ENCODE data around the gene LAP3.

The LAP3 gene

DNA sequence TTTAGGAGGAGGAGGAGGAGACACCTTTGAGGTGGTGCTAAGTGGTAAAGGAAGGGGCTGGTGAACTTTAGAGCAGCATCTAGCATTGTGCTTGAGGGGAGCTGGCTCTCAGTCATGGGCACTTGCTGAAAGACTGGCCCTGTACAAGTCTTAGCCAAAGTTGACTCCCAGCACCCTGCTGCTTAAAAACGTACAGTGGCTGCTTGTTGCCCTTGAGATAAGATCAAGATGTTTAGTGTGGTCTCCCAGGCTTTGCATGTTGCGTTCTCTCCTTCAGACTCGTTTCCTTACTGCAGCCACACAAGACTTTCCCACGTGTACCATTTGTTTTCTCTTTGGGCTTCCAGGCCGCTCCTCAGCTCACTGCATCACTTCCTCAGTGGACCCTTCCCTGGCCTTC, 39.3 kb downstream of the LAP3 start:
- DNase-seq (ENCODE audit: low read depth in 2 of 2, low spot score in 1 of 2): no peak

- DNase-seq (ENCODE audit: low read depth in 2 of 2, low spot score in 1 of 2): no peak
Measured at GRCh38 chr4:17618926-17619325, 41.9 kb downstream of the LAP3 start.

GRCh38 chr4:17619416-17620105, 42.6 kb downstream of the LAP3 start:
- no peak for DNase-seq (ENCODE audit: low read depth in 2 of 2, low spot score in 1 of 2)

DNA sequence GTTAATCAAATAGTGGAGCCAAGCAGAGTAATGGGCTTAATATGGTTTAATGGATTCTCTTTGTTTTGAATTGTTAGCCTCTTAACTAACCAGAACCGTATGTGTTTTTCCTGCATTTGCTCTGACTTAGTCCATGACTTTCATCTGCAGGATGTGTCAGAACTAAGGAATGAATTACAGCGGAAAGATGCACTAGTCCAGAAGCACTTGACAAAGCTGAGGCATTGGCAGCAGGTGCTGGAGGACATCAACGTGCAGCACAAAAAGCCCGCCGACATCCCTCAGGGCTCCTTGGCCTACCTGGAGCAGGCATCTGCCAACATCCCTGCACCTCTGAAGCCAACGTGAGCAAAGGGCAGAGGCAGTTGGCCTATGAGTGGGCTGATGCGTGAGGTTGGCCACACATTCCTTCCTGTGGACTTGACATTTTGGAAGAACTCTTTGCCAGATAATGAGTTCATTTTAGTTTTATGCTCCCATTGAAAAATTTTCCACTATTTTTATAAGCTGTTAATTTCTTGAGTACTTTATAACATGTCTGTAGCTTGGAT, 46.5 kb downstream of the LAP3 start:
- no peak for DNase-seq (ENCODE audit: low read depth in 2 of 2, low spot score in 1 of 2)

GRCh38 chr4:17624821-17625220, 47.8 kb downstream of the LAP3 start:
- no peak for DNase-seq (ENCODE audit: low read depth in 2 of 2, low spot score in 1 of 2)

GRCh38 chr4:17630228-17630627, 53.2 kb downstream of the LAP3 start:
- no peak for DNase-seq (ENCODE audit: low read depth in 2 of 2, low spot score in 1 of 2)

- DNase-seq (ENCODE audit: low read depth in 2 of 2, low spot score in 1 of 2): no peak
Measured at GRCh38 chr4:17633600-17633999, 56.6 kb downstream of the LAP3 start.

DNA sequence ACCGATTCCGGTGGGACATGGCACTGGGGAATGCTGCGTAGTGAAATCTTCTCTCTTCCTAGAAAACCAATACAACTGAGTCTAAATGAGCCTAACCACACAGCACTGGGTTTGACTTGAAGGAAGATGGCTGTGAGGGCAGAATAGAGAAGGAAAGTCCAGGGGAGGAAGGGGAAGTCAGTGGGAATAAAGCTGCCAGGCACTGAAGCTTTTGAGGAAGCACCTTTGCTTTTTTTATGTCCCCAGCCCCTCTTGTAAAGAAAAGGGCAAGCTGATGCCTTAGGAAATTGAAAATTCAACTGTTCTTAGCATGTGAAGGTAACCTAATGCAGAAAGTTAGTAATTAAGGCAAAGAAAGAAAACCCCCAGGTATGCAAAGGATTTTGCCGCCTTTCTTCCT, 58.1 kb downstream of the LAP3 start:
- DNase-seq (ENCODE audit: low read depth in 2 of 2, low spot score in 1 of 2): no peak

DNA sequence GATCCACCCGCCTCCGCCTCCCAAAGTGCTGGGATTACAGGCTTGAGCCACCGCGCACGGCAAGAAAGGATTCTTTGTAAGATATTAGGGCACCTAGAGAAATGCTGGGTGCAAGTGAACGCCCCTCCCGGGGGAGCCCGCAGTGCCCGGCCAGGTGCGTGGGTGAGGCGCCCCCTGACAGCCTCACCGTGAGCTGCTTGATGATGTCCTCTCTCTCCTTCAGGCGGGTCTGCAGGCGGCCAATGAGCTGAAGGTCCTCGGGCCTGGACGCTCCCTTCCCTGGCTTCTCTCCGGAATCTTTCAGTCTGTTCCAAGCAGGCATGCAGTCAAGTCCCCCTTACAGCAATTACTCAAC, 59.3 kb downstream of the LAP3 start:
- no peak for DNase-seq (ENCODE audit: low read depth in 2 of 2, low spot score in 1 of 2)

- DNase-seq (ENCODE audit: low read depth in 2 of 2, low spot score in 1 of 2): peak; percentile 42 to 49
Measured at GRCh38 chr4:17636696-17637622, 60.0 kb downstream of the LAP3 start.

DNA sequence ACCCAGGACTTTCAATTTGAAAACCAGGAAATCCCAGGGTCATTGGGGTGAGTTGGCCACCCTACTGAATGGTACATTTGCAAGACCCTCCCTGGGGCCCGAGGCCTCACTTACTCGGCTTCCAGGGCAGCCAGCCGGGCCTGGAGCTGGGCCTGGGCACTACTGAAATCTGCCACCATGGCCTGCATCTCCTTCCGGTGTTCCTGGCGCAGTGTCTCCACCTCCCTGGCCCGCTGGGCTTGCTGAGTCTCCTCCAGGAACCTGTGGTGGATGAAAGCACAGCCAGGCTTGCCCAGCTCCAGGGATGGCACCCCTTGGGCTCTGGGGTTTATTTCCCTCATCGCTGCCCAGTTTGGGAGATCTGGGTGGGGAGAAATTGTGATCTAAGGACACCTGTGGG, 62.1 kb downstream of the LAP3 start:
- DNase-seq (ENCODE audit: low read depth in 2 of 2, low spot score in 1 of 2): no peak

DNA sequence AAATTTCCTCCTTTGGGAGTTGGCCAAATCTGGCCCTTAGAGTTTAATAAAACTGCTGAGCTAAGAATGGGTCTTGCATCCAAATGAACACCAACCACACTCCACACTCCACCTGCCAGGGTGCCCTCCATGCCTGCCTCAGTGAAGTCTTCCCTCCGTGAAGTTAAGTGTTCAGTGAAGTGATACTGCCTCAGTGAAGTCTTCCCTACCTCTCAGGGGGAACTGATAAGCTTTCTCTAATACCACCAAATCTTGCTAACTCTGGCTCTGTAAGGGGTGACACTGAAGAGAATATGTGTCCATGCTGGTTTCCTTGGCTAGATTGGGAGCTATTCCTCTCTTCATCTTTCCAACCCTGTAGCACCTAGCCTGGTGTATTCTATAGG, 65.4 kb downstream of the LAP3 start:
- DNase-seq (ENCODE audit: low read depth in 2 of 2, low spot score in 1 of 2): no peak

GRCh38 chr4:17646693-17647092, 69.7 kb downstream of the LAP3 start:
- no peak for DNase-seq (ENCODE audit: low read depth in 2 of 2, low spot score in 1 of 2)

DNA sequence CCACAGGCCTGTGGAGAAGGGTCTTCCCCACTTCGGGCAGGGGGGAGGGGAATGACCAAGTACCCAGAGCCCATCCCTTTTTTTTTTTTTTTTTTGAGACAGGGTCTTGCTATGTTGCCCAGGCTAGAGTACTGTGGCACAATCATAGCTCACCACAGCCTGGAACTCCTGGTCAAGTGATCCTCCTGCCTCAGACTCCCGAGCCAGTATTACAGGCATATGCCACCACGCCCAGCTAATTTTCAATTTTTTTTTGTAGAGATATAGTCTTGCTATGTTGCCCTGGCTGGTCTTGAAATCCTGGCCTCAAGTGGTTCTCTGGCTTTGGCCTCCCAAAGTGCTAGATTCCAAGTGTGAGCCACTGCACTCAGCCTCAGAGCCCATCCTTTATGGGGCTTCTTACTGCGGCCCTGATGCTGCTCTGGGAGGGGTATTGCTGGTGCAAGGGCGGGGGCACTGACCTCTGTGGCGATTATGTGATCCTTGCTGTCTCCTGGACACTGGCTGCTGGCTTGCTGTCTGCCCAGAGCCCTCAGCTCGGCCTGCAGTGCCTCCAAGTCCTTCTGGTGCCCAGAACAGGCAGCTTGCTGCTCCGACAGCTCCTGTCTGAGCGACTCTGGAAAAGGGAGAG, 70.3 kb downstream of the LAP3 start:
- no peak for DNase-seq (ENCODE audit: low read depth in 2 of 2, low spot score in 1 of 2)

DNA sequence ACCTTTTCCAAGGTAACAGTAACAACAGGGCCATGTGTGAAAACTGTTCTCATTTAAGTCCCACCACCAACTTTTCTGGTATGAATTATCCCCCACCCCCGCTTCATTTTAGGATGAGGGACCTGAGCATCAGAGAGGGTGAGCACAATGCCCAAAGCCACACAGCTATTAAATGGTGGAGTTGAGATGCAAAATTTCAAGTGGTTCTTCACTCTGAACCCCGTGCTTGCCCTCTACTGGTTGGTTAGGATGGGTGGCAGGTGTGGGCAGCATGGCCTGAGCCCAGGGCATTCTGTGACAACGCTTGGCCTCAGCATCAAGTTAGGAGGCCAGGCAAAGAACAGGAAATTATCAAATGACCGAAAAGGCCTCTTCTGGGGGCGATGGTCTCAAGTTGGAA, 70.9 kb downstream of the LAP3 start:
- DNase-seq (ENCODE audit: low read depth in 2 of 2, low spot score in 1 of 2): no peak

- DNase-seq (ENCODE audit: low read depth in 2 of 2, low spot score in 1 of 2): no peak
Measured at GRCh38 chr4:17650406-17650805, 73.4 kb downstream of the LAP3 start.

GRCh38 chr4:17654701-17655100, 77.7 kb downstream of the LAP3 start:
- no peak for DNase-seq (ENCODE audit: low read depth in 2 of 2, low spot score in 1 of 2)

DNA sequence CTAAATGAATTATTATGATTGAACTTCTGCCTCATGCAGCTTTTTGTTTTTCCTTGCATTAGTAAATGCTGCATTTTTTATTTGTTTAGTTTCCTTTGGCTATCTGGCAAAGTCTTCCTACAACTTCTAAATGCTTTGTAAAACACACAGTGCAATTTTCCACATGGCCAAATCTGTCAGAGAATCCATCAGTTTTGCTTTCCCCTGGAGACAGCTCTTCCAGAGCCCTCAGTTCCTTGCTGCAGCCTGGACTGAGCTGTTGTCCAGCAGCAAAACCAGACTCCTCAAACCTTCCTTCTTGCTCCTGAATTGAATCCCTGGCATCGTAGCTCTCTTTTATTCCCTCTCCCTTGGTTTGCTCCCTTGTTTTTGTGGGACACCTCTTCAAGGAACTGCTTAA, 80.1 kb downstream of the LAP3 start:
- no peak for DNase-seq (ENCODE audit: low read depth in 2 of 2, low spot score in 1 of 2)

All from stimulated activated CD8-positive, alpha-beta memory T cell treated with anti-CD3 and anti-CD28 coated beads, Interleukin-4, amount 100 ng/mL, for 1 hour (primary cell).